Measurements from ENCODE around the gene NFE2.

NFE2 gene

DNA sequence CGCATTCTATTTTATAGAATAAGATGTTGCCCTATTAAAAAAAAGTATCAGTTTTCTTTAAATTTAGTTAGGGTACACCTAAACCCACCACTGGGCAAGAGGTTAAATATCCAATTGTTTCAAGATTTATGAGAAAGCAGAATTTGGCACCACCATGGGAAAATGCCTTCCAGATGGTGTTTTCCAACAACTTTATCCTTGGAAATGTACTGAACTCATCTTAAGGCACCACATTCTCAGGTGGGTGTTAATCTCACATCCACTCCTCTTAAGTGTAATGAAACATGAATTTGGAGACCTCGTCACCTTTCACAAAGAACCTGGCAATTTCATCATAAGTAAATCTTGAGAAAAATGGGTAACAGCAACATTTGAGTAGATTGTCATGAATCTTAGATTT lies 34.0 kb downstream of the NFE2 start:
- no peak overlapping the region for H3K27ac ChIP-seq (ENCODE audit: insufficient read depth, low read depth, low read length, poor library complexity, severe bottlenecking)
- peaks cover 16% of the 10 kb centered on the region for H3K4me1 ChIP-seq (ENCODE audit: control insufficient read depth, insufficient read depth, low read length)
- no peaks in the 10 kb centered on the region for H3K27me3 ChIP-seq (ENCODE audit: control insufficient read depth, insufficient read depth, low read length, poor library complexity, severe bottlenecking)
- no peak overlapping the region for H3K4me3 ChIP-seq (ENCODE audit: insufficient read depth, low read depth, low read length)
- 80 to 100% methylated on average over 1 of the region's 2 CpGs for WGBS, 2 experiments
- peaks cover 2% of the 10 kb centered on the region for H3K36me3 ChIP-seq (ENCODE audit: control insufficient read depth, insufficient read depth, low read length)
- H3K9me3 ChIP-seq (ENCODE audit: control insufficient read depth, low read length), result no peaks in the 10 kb centered on the region

DNA sequence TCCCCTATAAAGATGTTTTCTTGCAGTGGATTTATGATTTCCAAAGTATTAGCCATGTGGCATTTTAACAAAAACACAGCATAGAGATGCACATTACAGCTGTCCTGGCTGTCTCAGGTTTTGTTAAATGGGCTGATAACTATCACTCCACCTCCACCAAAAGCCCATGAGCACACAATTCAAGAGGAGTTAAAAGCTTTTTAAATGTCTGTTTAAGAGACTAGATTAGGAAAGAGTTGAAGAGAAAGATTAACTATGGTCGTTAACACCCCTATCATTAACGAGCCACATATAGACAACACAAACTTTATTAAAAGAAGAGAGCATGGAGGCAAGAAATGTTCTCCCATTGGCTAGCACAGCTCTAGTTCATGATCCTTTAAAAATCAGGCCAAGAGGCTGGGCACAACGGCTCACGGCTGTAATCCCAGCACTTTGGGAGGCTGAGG lies 35.4 kb downstream of the NFE2 start:
- 87% methylated on average over 3 to 4 of the region's 4 CpGs for WGBS, 2 experiments
- H3K27me3 ChIP-seq (ENCODE audit: control insufficient read depth, insufficient read depth, low read length, poor library complexity, severe bottlenecking), result no peaks in the 10 kb centered on the region
- no peak overlapping the region for H3K4me3 ChIP-seq (ENCODE audit: insufficient read depth, low read depth, low read length)
- peaks cover 2% of the 10 kb centered on the region for H3K36me3 ChIP-seq (ENCODE audit: control insufficient read depth, insufficient read depth, low read length)
- no peaks in the 10 kb centered on the region for H3K9me3 ChIP-seq (ENCODE audit: control insufficient read depth, low read length)
- peaks cover 30% of the 10 kb centered on the region for H3K4me1 ChIP-seq (ENCODE audit: control insufficient read depth, insufficient read depth, low read length)
- no peak overlapping the region for H3K27ac ChIP-seq (ENCODE audit: insufficient read depth, low read depth, low read length, poor library complexity, severe bottlenecking)

DNA sequence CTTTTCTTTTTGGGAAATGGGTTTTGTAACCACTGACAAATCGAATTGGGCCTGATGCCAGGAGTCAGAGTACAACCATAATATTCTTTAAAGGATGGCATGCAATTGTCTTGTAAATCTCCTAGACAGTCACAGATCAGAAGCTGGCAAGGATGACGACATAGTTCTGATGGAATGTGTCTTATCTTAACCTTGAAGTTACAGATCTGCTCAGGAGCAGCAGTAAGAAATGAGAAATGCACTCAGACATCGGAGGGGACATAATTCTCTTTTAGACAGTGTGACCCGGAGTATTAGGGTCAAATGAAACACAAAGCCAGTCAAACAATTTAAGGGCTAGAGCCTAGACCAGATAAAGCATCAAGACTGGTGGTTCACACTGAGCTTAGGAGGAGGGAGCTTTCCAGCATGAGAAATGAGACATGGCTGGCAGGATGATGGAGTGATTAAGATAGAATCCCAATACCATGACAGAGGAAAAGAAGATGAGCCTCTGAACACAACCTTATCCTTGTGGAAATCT lies 38.4 kb downstream of the NFE2 start:
- WGBS, 2 experiments, result 79 to 80% methylated on average over 4 of the region's 4 CpGs
- H3K27me3 ChIP-seq (ENCODE audit: control insufficient read depth, insufficient read depth, low read length, poor library complexity, severe bottlenecking), result no peaks in the 10 kb centered on the region
- H3K36me3 ChIP-seq (ENCODE audit: control insufficient read depth, insufficient read depth, low read length), result peaks cover under 1% of the 10 kb centered on the region
- H3K9me3 ChIP-seq (ENCODE audit: control insufficient read depth, low read length), result no peaks in the 10 kb centered on the region
- peaks cover 46% of the 10 kb centered on the region for H3K4me1 ChIP-seq (ENCODE audit: control insufficient read depth, insufficient read depth, low read length)
- H3K27ac ChIP-seq (ENCODE audit: insufficient read depth, low read depth, low read length, poor library complexity, severe bottlenecking), result peak overlapping the region; percentile 65
- no peak overlapping the region for H3K4me3 ChIP-seq (ENCODE audit: insufficient read depth, low read depth, low read length)

DNA sequence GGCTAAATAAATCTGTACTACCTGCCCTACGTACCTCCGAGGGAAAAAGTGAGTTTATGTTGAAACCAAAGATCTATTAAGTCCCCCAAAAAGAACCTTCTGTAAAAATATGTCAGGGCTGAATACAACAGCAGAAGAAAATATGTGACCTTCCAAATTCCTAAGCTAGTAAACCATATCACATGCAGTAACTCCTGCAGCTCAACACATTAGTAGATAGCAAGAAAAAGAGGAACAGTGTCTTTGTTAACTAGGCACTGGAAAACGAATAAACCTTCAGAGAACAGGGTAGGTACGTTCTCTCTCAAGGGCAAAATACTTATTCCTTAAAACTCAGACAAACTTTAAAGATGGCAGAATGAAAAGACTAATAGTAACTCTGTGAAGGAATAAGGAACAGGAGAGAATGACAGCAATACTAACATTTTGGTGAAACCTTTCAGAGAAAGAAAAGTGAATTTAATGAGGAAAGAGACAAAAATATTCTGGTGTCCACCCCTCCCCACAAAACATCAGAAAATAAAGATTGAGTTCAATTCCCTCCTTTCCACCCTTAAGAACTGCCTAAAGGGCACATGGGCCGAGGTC lies 38.9 kb downstream of the NFE2 start:
- WGBS, 2 experiments, result 88 to 98% methylated on average over 5 of the region's 5 CpGs
- no peaks in the 10 kb centered on the region for H3K9me3 ChIP-seq (ENCODE audit: control insufficient read depth, low read length)
- H3K36me3 ChIP-seq (ENCODE audit: control insufficient read depth, insufficient read depth, low read length), result peaks cover 6% of the 10 kb centered on the region
- H3K4me3 ChIP-seq (ENCODE audit: insufficient read depth, low read depth, low read length), result no peak overlapping the region
- H3K27me3 ChIP-seq (ENCODE audit: control insufficient read depth, insufficient read depth, low read length, poor library complexity, severe bottlenecking), result no peaks in the 10 kb centered on the region
- H3K4me1 ChIP-seq (ENCODE audit: control insufficient read depth, insufficient read depth, low read length), result peaks cover 51% of the 10 kb centered on the region
- peak overlapping the region; percentile 65 for H3K27ac ChIP-seq (ENCODE audit: insufficient read depth, low read depth, low read length, poor library complexity, severe bottlenecking)

DNA sequence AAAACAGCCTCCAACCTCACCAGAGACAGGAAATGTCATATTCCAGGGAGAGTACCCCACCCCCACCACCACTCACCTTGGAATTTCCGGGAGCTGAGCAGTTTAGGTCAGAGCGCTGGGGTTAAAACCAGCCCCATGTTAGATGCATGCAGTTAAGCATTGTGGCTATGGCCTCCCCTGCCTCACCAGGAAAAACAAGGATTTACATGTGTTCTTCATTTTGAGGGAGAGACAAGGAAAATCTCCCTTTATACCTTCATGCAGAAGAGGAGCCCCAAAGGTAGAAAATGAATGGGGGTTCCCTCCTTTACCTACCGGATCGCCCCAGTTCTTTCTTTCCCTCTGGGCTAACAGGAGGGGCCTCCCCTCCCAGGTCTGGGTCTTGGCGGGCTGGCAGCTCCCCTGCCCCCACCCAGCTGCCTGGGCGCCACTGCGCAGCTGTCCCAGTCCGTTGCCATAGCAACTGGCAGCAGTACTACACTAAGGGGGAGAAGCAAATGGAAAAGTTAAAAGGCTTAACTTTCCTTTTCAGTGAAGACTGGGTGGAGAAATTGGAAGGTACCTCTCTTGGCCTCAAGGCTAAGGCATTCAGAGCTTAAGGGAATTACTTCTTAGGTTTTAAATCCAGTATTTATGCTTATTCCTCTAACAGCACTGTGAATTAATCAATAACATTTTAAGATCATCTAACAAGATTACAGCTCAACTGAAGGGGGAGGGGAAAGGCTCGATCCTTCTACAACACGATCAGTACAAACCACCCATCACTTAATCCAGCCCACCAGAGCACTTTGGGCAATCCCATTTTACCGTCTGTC lies 41.4 kb downstream of the NFE2 start:
- Histone ChIP-seq H3K27ac (ENCODE audit: insufficient read depth, low read depth, low read length, poor library complexity, severe bottlenecking) (peak overlapping the region; percentile 98), H3K9me3 (ENCODE audit: control insufficient read depth, low read length) (no peaks in the 10 kb centered on the region), H3K4me3 (ENCODE audit: insufficient read depth, low read depth, low read length) (peak overlapping the region; percentile 31), H3K27me3 (ENCODE audit: control insufficient read depth, insufficient read depth, low read length, poor library complexity, severe bottlenecking) (no peaks in the 10 kb centered on the region), H3K36me3 (ENCODE audit: control insufficient read depth, insufficient read depth, low read length) (peaks cover 22% of the 10 kb centered on the region), H3K4me1 (ENCODE audit: control insufficient read depth, insufficient read depth, low read length) (peaks cover 54% of the 10 kb centered on the region)
- WGBS, 2 experiments, result 0% methylated on average over 8 of the region's 11 CpGs

DNA sequence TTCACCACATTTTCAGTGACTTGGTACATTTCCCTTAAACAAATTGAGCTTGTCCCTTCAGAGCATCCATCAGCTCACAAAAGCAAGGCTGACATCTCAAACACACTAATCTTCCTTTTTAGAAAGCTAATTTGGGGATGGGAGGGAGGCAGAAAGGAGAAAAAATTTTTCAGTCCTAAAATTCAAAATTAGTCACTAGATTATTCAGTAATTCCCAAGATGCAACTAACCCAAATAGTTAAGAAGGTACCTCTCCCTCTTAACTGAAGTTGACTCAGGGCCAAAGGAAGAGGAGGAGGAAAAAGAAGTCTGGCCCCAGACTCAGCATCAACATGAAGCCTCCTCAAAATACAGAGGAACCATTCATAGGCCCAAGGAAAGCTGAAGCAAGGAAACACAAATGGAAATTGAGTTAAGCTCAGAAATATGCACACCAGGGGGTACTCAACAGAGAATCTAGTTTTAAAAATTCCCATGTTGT lies 42.6 kb downstream of the NFE2 start:
- H3K4me3 ChIP-seq (ENCODE audit: insufficient read depth, low read depth, low read length), result peak overlapping the region; percentile 31

DNA sequence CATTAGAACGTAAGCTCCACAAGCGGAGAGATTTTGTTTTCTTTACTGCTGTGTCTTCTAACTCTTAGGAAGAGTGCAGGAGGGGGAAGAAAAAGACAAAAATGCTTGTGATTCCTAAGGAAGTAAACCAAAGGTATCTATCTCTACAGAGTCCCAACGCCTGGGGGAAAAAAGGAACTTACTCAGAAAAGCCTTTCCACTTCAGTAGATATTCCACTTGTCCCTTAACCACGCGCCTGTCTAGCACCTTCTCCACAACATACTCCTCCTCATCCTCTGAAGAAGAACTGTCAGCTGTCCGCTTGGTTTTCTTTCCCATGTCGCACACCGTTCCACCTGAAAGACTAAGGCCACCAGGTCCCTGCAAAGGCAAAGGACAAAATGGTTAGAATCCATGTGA lies 43.5 kb downstream of the NFE2 start:
- H3K27me3 ChIP-seq (ENCODE audit: control insufficient read depth, insufficient read depth, low read length, poor library complexity, severe bottlenecking), result no peaks in the 10 kb centered on the region
- H3K9me3 ChIP-seq (ENCODE audit: control insufficient read depth, low read length), result no peaks in the 10 kb centered on the region
- peak overlapping the region; percentile 9 for H3K4me3 ChIP-seq (ENCODE audit: insufficient read depth, low read depth, low read length)
- H3K27ac ChIP-seq (ENCODE audit: insufficient read depth, low read depth, low read length, poor library complexity, severe bottlenecking), result no peak overlapping the region
- H3K36me3 ChIP-seq (ENCODE audit: control insufficient read depth, insufficient read depth, low read length), result peaks cover 42% of the 10 kb centered on the region
- H3K4me1 ChIP-seq (ENCODE audit: control insufficient read depth, insufficient read depth, low read length), result peaks cover 42% of the 10 kb centered on the region
- WGBS, 2 experiments, result 95 to 96% methylated on average over 8 of the region's 8 CpGs

More for the DNA sequence above, 42.6 kb downstream of the NFE2 start:
- H3K27me3 ChIP-seq (ENCODE audit: control insufficient read depth, insufficient read depth, low read length, poor library complexity, severe bottlenecking), result no peaks in the 10 kb centered on the region
- H3K27ac ChIP-seq (ENCODE audit: insufficient read depth, low read depth, low read length, poor library complexity, severe bottlenecking), result peak overlapping the region; percentile 98
- peaks cover 51% of the 10 kb centered on the region for H3K4me1 ChIP-seq (ENCODE audit: control insufficient read depth, insufficient read depth, low read length)
- no peaks in the 10 kb centered on the region for H3K9me3 ChIP-seq (ENCODE audit: control insufficient read depth, low read length)
- peaks cover 33% of the 10 kb centered on the region for H3K36me3 ChIP-seq (ENCODE audit: control insufficient read depth, insufficient read depth, low read length)

DNA sequence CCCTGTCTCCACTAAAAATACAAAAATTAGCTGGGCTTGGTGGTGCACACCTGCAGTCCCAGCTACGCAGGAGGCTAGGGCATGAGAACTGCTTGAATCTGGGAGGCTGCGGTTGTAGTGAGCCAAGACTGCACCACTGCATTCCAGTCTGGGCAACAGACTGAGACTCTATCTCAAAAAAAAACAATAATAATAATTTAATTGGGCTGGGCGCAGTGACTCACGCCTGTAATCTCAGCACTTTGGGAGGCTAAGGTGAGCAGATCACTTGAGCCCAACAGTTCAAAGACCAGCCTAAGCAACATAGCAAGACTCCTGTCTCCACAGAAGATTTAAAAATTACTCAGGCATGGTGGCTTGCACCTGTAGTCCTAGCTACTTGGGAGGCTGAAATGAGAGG lies 47.6 kb downstream of the NFE2 start:
- H3K4me3 ChIP-seq (ENCODE audit: insufficient read depth, low read depth, low read length), result no peak overlapping the region
- 86 to 96% methylated on average over 4 of the region's 4 CpGs for WGBS, 2 experiments
- H3K27ac ChIP-seq (ENCODE audit: insufficient read depth, low read depth, low read length, poor library complexity, severe bottlenecking), result no peak overlapping the region
- H3K36me3 ChIP-seq (ENCODE audit: control insufficient read depth, insufficient read depth, low read length), result peaks cover 62% of the 10 kb centered on the region
- no peaks in the 10 kb centered on the region for H3K27me3 ChIP-seq (ENCODE audit: control insufficient read depth, insufficient read depth, low read length, poor library complexity, severe bottlenecking)
- peaks cover 16% of the 10 kb centered on the region for H3K4me1 ChIP-seq (ENCODE audit: control insufficient read depth, insufficient read depth, low read length)
- no peaks in the 10 kb centered on the region for H3K9me3 ChIP-seq (ENCODE audit: control insufficient read depth, low read length)

DNA sequence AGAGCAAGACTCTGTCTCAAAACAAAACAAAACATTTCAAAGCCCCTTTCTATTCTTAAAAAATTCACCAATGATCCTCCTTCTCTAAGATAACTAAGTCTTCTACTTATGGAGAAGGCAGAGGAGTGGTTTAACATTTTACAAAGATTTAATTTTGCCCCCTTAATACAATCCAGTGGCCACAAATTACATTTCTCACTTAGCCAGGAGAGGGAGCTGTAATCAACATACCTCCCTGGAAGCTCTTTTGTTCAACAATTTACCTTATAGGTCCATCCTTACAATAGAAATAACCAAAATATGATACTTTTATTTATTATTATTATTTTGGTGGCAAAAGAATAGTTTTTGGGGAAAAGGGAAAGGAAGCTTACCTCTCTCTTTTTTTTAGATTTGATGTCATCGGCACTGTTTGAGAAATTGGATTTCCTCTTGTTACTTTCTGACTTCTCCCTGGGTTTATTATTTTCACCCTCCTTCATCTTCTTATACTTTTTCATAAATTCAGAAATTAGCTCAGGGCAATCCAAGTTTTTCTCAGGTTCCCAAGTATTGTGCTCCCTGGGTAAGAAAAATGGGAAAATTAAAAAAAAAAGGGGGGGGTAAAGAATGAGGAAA lies 49.0 kb downstream of the NFE2 start:
- Histone ChIP-seq H3K27ac (ENCODE audit: insufficient read depth, low read depth, low read length, poor library complexity, severe bottlenecking) (no peak overlapping the region), H3K36me3 (ENCODE audit: control insufficient read depth, insufficient read depth, low read length) (peaks cover 66% of the 10 kb centered on the region), H3K27me3 (ENCODE audit: control insufficient read depth, insufficient read depth, low read length, poor library complexity, severe bottlenecking) (no peaks in the 10 kb centered on the region), H3K9me3 (ENCODE audit: control insufficient read depth, low read length) (no peaks in the 10 kb centered on the region), H3K4me3 (ENCODE audit: insufficient read depth, low read depth, low read length) (no peak overlapping the region), H3K4me1 (ENCODE audit: control insufficient read depth, insufficient read depth, low read length) (peaks cover 1% of the 10 kb centered on the region)
- WGBS, 2 experiments, result 100% methylated on average over 1 of the region's 1 CpG

DNA sequence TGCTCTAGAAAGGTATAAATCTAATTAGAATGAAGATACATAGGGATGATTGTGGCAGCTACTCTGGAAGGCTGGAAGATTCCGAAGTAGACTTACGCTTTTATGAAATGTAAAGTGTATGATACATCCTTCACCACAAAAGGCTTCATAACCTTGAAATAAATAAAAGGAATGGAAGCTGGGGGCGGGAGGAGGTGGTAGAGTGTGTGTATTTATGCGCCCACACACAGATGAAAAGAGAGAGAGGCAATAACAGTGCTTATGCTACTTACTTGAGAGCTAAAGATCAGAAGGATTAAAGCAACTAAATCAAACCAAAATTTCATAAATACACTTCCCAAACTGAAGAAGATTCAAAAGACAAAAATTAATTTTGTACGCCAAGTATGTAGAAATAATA lies 51.3 kb downstream of the NFE2 start:
- WGBS, 2 experiments, result 100% methylated on average over 2 to 5 of the region's 5 CpGs

More for the DNA sequence above, 51.3 kb downstream of the NFE2 start:
- no peaks in the 10 kb centered on the region for H3K27me3 ChIP-seq (ENCODE audit: control insufficient read depth, insufficient read depth, low read length, poor library complexity, severe bottlenecking)
- peaks cover 69% of the 10 kb centered on the region for H3K36me3 ChIP-seq (ENCODE audit: control insufficient read depth, insufficient read depth, low read length)
- no peaks in the 10 kb centered on the region for H3K9me3 ChIP-seq (ENCODE audit: control insufficient read depth, low read length)
- no peaks in the 10 kb centered on the region for H3K4me1 ChIP-seq (ENCODE audit: control insufficient read depth, insufficient read depth, low read length)
- H3K4me3 ChIP-seq (ENCODE audit: insufficient read depth, low read depth, low read length), result no peak overlapping the region
- no peak overlapping the region for H3K27ac ChIP-seq (ENCODE audit: insufficient read depth, low read depth, low read length, poor library complexity, severe bottlenecking)
